Measurements from ENCODE around the gene SPAG17.

Gene SPAG17

DNA sequence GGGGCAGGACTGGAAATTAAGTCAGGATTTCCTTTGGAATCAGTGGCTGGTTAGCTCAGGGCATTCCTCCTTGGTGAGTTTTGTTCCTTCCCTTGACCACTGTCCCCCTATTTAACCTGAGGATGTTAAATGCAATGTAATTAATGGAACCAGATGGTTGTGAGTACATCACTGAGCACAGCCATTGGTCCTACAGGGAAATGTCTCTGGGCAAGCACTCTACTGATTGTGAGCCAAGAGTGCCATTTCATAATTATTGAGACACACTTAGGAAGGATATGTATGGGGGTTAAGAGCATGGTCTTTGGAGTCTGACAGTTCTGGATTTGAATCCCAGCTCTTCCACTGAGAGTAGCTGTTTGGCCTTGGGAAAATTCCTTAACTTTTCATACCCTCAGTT, 74.4 kb downstream of the SPAG17 start:
- H4K8ac ChIP-seq (ENCODE audit: low read depth, low read length): no peak overlapping the region
- H2AK5ac ChIP-seq (ENCODE audit: low read depth, low read length): no peak overlapping the region
- no peak overlapping the region for H2BK12ac ChIP-seq (ENCODE audit: low read length)
- H3K36me3 ChIP-seq (replicated peaks in 1 of 2; ENCODE audit: control insufficient read depth in 2 of 2, insufficient read depth in 2 of 2, low read length in 2 of 2): no peaks in the 10 kb centered on the region
- no peak overlapping the region for H3K4me3 ChIP-seq (ENCODE audit: low read length in 2 of 2)
- H2BK5ac ChIP-seq (ENCODE audit: low read length): no peak overlapping the region
- no peak overlapping the region for H3K4ac ChIP-seq (ENCODE audit: low read length)
- H3K27ac ChIP-seq (replicated peaks; ENCODE audit: low read length): no peak overlapping the region
- no peak for DNase-seq (ENCODE audit: low spot score)
- H3K9me3 ChIP-seq (replicated peaks in 1 of 2; ENCODE audit: control insufficient read depth in 2 of 2, insufficient read depth in 1 of 2, low read depth in 1 of 2, low read length in 2 of 2): no peaks in the 10 kb centered on the region
- no peak overlapping the region for H2AFZ ChIP-seq (ENCODE audit: low read length)
- H3K79me1 ChIP-seq (ENCODE audit: low read depth, low read length): no peaks in the 10 kb centered on the region
- no peaks in the 10 kb centered on the region for H3K27me3 ChIP-seq (ENCODE audit: control insufficient read depth in 3 of 3, insufficient read depth in 3 of 3, low read depth in 1 of 3, low read length in 3 of 3)
- H3K23ac ChIP-seq (ENCODE audit: low read depth, low read length, poor library complexity): no peak overlapping the region
- H2BK120ac ChIP-seq (ENCODE audit: low read depth, low read length): no peak overlapping the region
- H3K14ac ChIP-seq (ENCODE audit: low read length): no peak overlapping the region
- no peak overlapping the region for H2BK15ac ChIP-seq (ENCODE audit: low read length)
- no peak overlapping the region for H3K4me2 ChIP-seq (ENCODE audit: insufficient read depth, low read length, poor library complexity, severe bottlenecking)
- no peak overlapping the region for H3K18ac ChIP-seq (ENCODE audit: low read length)
- H4K91ac ChIP-seq (ENCODE audit: low read depth, low read length, poor library complexity): no peak overlapping the region
- H3K4me1 ChIP-seq (ENCODE audit: control insufficient read depth in 2 of 2, insufficient read depth in 1 of 2, low read depth in 1 of 2, low read length in 2 of 2): peaks cover 0 to 2% of the 10 kb centered on the region in 2 donors
- H3K9ac ChIP-seq (ENCODE audit: low read depth, low read length, poor library complexity): no peak overlapping the region

DNA sequence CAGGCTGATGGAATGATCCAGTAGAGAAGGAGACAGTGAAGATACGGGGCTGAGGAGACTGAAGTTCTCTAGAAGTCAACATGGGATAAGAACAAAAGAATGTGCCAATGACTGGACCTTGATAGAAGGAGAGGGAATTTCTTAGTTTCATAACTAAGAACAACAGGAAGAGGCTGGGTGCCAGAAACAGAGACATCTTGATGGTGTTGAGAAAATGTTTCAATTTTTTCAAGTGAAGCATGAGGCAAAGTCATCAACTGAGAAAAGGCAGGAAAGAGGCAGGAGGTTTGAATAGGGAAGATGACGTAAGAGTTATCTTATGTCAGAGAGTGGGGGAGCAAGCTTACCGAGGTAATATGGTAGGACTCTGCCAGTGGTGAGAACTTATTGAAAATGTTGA, 80.1 kb downstream of the SPAG17 start:
- H3K18ac ChIP-seq (ENCODE audit: low read length): no peak overlapping the region
- no CpG with 5 or more reads among the region's 3 CpGs for WGBS, 2 donors (ENCODE audit: extremely low coverage in 2 of 2, insufficient read length in 2 of 2, insufficient replicate concordance in 1 of 2)
- no peak overlapping the region for H3K4me2 ChIP-seq (ENCODE audit: insufficient read depth, low read length, poor library complexity, severe bottlenecking)
- no peak overlapping the region for H4K8ac ChIP-seq (ENCODE audit: low read depth, low read length)
- H3K9ac ChIP-seq (ENCODE audit: low read depth, low read length, poor library complexity): no peak overlapping the region
- no peak overlapping the region for H3K4me3 ChIP-seq (ENCODE audit: low read length in 2 of 2)
- no peak overlapping the region for H2BK12ac ChIP-seq (ENCODE audit: low read length)
- no peaks in the 10 kb centered on the region for H3K27me3 ChIP-seq (ENCODE audit: control insufficient read depth in 3 of 3, insufficient read depth in 3 of 3, low read depth in 1 of 3, low read length in 3 of 3)
- no peaks in the 10 kb centered on the region for H3K79me1 ChIP-seq (ENCODE audit: low read depth, low read length)
- H3K9me3 ChIP-seq (replicated peaks in 1 of 2; ENCODE audit: control insufficient read depth in 2 of 2, insufficient read depth in 1 of 2, low read depth in 1 of 2, low read length in 2 of 2): no peaks in the 10 kb centered on the region
- H3K27ac ChIP-seq (replicated peaks; ENCODE audit: low read length): no peak overlapping the region
- no peaks in the 10 kb centered on the region for H3K36me3 ChIP-seq (replicated peaks in 1 of 2; ENCODE audit: control insufficient read depth in 2 of 2, insufficient read depth in 2 of 2, low read length in 2 of 2)
- H3K14ac ChIP-seq (ENCODE audit: low read length): no peak overlapping the region
- H2BK5ac ChIP-seq (ENCODE audit: low read length): no peak overlapping the region
- no peak overlapping the region for H4K91ac ChIP-seq (ENCODE audit: low read depth, low read length, poor library complexity)
- no peak overlapping the region for H2BK120ac ChIP-seq (ENCODE audit: low read depth, low read length)
- H3K4me1 ChIP-seq (ENCODE audit: control insufficient read depth in 2 of 2, insufficient read depth in 1 of 2, low read depth in 1 of 2, low read length in 2 of 2): no peaks in the 10 kb centered on the region
- no peak for DNase-seq (ENCODE audit: low spot score)
- no peak overlapping the region for H2AK5ac ChIP-seq (ENCODE audit: low read depth, low read length)
- H2BK15ac ChIP-seq (ENCODE audit: low read length): no peak overlapping the region
- H2AFZ ChIP-seq (ENCODE audit: low read length): no peak overlapping the region
- no peak overlapping the region for H3K23ac ChIP-seq (ENCODE audit: low read depth, low read length, poor library complexity)
- no peak overlapping the region for H3K4ac ChIP-seq (ENCODE audit: low read length)

DNA sequence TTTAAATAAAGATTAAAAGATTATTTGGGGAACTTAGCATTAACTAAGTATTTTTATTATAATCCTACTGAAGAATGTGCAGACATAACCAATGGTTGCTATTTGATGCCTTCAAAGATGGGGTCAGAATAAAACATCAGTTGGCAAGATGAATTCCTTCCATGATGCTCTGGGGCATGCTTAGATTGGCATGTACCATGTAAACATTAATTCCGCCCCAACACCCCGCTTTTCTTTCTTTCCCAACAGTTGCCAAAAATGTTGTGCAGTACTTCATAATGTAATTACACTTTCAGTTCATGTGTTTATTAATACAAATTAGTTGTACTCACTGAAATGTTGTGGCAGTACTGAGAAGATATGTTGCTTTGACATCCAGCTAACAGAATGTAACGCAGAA, 82.6 kb downstream of the SPAG17 start:
- Histone ChIP-seq H4K8ac (ENCODE audit: low read depth, low read length) (no peak overlapping the region), H3K79me1 (ENCODE audit: low read depth, low read length) (no peaks in the 10 kb centered on the region), H2BK15ac (ENCODE audit: low read length) (no peak overlapping the region), H3K4ac (ENCODE audit: low read length) (no peak overlapping the region), H2AK5ac (ENCODE audit: low read depth, low read length) (no peak overlapping the region), H2AFZ (ENCODE audit: low read length) (no peak overlapping the region), H3K23ac (ENCODE audit: low read depth, low read length, poor library complexity) (no peak overlapping the region), H3K4me2 (ENCODE audit: insufficient read depth, low read length, poor library complexity, severe bottlenecking) (no peak overlapping the region), H3K4me1 (ENCODE audit: control insufficient read depth in 2 of 2, insufficient read depth in 1 of 2, low read depth in 1 of 2, low read length in 2 of 2) (no peaks in the 10 kb centered on the region), H3K14ac (ENCODE audit: low read length) (no peak overlapping the region), H3K36me3 (replicated peaks in 1 of 2; ENCODE audit: control insufficient read depth in 2 of 2, insufficient read depth in 2 of 2, low read length in 2 of 2) (no peaks in the 10 kb centered on the region), H3K27me3 (ENCODE audit: control insufficient read depth in 3 of 3, insufficient read depth in 3 of 3, low read depth in 1 of 3, low read length in 3 of 3) (no peaks in the 10 kb centered on the region), H3K9ac (ENCODE audit: low read depth, low read length, poor library complexity) (no peak overlapping the region), H3K18ac (ENCODE audit: low read length) (no peak overlapping the region), H3K4me3 (ENCODE audit: low read length in 2 of 2) (no peak overlapping the region), H2BK120ac (ENCODE audit: low read depth, low read length) (no peak overlapping the region), H2BK12ac (ENCODE audit: low read length) (no peak overlapping the region), H4K91ac (ENCODE audit: low read depth, low read length, poor library complexity) (no peak overlapping the region), H3K27ac (replicated peaks; ENCODE audit: low read length) (no peak overlapping the region), H3K9me3 (replicated peaks in 1 of 2; ENCODE audit: control insufficient read depth in 2 of 2, insufficient read depth in 1 of 2, low read depth in 1 of 2, low read length in 2 of 2) (no peaks in the 10 kb centered on the region), H2BK5ac (ENCODE audit: low read length) (no peak overlapping the region)
- DNase-seq (ENCODE audit: low spot score): no peak
- no CpG with 5 or more reads among the region's 3 CpGs for whole genome bisulfite sequencing, 2 donors (ENCODE audit: extremely low coverage in 2 of 2, insufficient read length in 2 of 2, insufficient replicate concordance in 1 of 2)

DNA sequence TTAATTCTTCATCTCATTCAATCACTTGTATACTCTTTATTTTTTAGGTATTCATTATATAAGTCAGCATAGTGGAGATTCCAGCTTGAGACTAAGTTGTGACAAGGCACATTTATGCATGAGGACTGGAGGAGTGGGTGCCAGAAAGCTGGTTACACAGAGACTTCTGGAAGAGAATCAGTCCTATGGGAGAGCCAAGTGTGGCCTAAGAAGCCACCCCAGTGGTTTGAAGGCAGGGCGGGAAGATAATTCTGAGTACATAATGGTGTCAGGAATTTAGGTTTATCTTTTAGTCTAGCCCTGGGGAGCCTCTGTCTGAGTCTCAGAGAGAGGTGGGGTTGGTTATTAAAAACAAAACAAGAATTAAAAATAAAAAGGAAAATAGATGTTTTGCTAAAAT, 83.0 kb downstream of the SPAG17 start:
- no peak overlapping the region for H2BK5ac ChIP-seq (ENCODE audit: low read length)
- DNase-seq (ENCODE audit: low spot score): no peak
- H3K27me3 ChIP-seq (ENCODE audit: control insufficient read depth in 3 of 3, insufficient read depth in 3 of 3, low read depth in 1 of 3, low read length in 3 of 3): no peaks in the 10 kb centered on the region
- H3K18ac ChIP-seq (ENCODE audit: low read length): no peak overlapping the region
- no peaks in the 10 kb centered on the region for H3K79me1 ChIP-seq (ENCODE audit: low read depth, low read length)
- no peak overlapping the region for H2AK5ac ChIP-seq (ENCODE audit: low read depth, low read length)
- no peak overlapping the region for H3K4me3 ChIP-seq (ENCODE audit: low read length in 2 of 2)
- no peak overlapping the region for H2BK15ac ChIP-seq (ENCODE audit: low read length)
- H3K23ac ChIP-seq (ENCODE audit: low read depth, low read length, poor library complexity): no peak overlapping the region
- no peaks in the 10 kb centered on the region for H3K36me3 ChIP-seq (replicated peaks in 1 of 2; ENCODE audit: control insufficient read depth in 2 of 2, insufficient read depth in 2 of 2, low read length in 2 of 2)
- no peak overlapping the region for H2BK12ac ChIP-seq (ENCODE audit: low read length)
- H3K4me1 ChIP-seq (ENCODE audit: control insufficient read depth in 2 of 2, insufficient read depth in 1 of 2, low read depth in 1 of 2, low read length in 2 of 2): no peaks in the 10 kb centered on the region
- H3K9me3 ChIP-seq (replicated peaks in 1 of 2; ENCODE audit: control insufficient read depth in 2 of 2, insufficient read depth in 1 of 2, low read depth in 1 of 2, low read length in 2 of 2): no peaks in the 10 kb centered on the region
- no peak overlapping the region for H4K8ac ChIP-seq (ENCODE audit: low read depth, low read length)
- H3K4me2 ChIP-seq (ENCODE audit: insufficient read depth, low read length, poor library complexity, severe bottlenecking): no peak overlapping the region
- no peak overlapping the region for H3K27ac ChIP-seq (replicated peaks; ENCODE audit: low read length)
- WGBS, 2 donors (ENCODE audit: extremely low coverage in 2 of 2, insufficient read length in 2 of 2, insufficient replicate concordance in 1 of 2): no CpG with 5 or more reads among the region's 1 CpG
- no peak overlapping the region for H2AFZ ChIP-seq (ENCODE audit: low read length)
- H4K91ac ChIP-seq (ENCODE audit: low read depth, low read length, poor library complexity): no peak overlapping the region
- H3K9ac ChIP-seq (ENCODE audit: low read depth, low read length, poor library complexity): no peak overlapping the region
- no peak overlapping the region for H3K14ac ChIP-seq (ENCODE audit: low read length)
- no peak overlapping the region for H2BK120ac ChIP-seq (ENCODE audit: low read depth, low read length)
- H3K4ac ChIP-seq (ENCODE audit: low read length): no peak overlapping the region
